HTR-8/SVneo (cell line): ENCODE measurements around the gene AXL.

Source experiments
- DNase-seq: peaks from one replicate; pipeline ENCODE4 v3.0.0; 2011; ENCODE audit warnings: low spot score, mixed read lengths; ENCODE audit not compliant: insufficient read length
- FAIRE-seq: peaks from 2 replicates; lab custom pipeline; 2011; peaks lifted over from hg19 to GRCh38; lab: Jason Lieb, UNC

The AXL gene

GRCh38 chr19:41232686-41233085 is 13.7 kb downstream of the AXL start:
- DNase-seq (no peak), FAIRE-seq (no peak)

- no peak for FAIRE-seq
- DNase-seq = no peak
These were observed 14.8 kb downstream of the AXL start for GRCh38 chr19:41233748-41234240.

DNA sequence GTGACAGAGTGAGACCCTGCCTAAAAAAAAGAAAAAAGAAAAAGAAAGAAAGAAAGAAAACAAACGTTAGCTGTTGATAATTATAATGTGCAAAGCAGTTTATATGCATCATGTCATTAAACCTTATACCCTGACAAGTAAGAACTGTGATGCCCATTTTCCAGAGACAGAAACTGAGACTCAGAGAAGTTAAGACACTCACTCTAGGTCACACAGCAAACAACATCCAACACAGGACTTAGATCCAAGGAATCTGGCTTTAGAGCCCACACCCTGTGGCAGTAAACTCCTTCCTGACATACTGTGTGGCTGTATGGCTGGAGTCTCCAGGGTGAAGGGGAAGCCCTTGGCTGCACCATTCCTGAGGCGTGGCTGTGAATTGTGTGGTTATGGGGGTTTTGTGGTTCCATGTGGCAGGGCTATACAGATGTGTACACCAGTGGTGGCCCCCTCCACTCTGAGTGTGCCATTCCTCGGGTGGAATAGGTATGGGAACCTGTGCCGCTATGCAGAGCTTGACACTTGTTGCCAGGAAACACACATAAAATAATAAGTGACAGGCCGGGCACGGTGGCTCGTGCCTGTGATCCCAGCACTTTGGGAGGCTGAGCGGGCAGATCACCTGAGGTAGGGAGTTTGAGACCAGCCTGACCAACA is 15.6 kb downstream of the AXL start:
- FAIRE-seq = no peak
- DNase-seq = no peak

DNA sequence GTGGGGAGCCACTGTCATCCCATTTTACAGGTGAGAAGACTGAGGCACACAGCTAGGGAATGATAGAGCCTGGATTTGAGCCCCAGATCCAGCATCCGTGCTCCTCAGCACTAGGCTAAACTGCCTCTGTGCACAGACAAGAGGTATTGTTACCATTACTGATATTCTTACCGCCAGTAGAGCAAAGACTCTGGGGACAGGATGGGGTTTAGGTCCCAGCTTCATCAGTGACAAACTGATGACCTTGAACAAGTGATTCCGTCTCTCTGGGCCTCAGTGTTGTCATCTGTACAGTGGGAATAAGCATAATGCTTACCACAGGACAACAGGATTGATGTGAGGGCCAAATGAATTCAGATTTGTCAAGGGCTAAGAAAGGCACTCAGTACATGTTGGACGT is 16.5 kb downstream of the AXL start:
- no peak for FAIRE-seq
- no peak for DNase-seq

DNA sequence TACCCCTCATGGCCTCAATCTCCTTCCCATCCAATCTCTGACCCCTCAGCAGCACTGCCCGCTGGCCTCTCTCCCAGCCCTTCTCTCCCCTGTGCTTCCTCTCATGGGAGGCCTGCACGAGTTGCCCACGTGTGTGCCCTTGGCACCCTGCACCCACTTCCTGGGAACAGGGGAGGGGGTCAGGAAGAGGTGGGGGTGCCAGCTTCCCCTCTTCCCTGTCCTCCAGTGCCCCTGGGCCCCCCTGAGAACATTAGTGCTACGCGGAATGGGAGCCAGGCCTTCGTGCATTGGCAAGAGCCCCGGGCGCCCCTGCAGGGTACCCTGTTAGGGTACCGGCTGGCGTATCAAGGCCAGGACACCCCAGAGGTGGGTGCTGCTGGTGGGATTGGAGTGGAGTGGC is 19.2 kb downstream of the AXL start:
- DNase-seq (no peak), FAIRE-seq (no peak)

DNA sequence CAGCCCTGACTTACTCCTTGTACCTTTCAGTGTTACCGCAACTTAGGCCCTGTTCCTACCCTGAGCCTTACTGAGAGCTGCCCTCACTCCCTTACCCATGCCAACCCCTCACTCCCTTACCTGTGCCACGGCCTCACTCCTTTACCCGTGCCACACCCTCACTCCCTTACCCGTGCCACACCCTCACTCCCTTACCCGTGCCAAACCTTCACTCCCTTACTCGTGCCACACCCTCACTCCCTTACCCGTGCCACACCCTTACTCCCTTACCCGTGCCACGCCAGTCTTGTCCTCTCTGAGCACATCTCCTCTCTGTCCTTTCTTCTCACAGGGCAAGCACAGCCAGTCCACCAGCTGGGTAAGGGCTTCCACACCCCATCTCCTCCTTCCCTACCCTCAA is 20.3 kb downstream of the AXL start:
- FAIRE-seq (peak; percentile 82), DNase-seq (no peak)

GRCh38 chr19:41239961-41240574 is 21.0 kb downstream of the AXL start:
- peak; percentile 44 for FAIRE-seq

GRCh38 chr19:41241859-41242258 is 22.8 kb downstream of the AXL start:
- no peak for FAIRE-seq
- no peak for DNase-seq

More at GRCh38 chr19:41239961-41240574, 21.0 kb downstream of the AXL start:
- no peak for DNase-seq

DNA sequence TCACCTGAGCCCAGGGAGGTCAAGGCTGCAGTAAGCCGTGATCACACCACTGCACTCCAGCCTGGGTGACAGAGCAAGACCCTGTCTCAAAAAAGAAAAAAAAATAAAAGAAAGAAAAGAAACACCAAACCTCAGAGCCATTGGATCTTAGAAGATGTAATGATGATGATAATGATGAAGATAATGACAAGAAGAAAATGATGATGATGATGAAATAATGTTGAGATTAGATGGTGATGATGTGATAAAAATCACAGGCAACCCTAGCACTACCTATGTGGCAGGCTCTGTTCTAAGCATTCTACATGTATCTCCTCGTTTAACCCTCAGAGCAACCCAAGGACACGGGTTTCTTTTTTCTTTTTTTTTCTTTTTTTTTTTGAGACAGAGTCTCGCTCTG is 25.1 kb downstream of the AXL start:
- no peak for DNase-seq
- no peak for FAIRE-seq

DNA sequence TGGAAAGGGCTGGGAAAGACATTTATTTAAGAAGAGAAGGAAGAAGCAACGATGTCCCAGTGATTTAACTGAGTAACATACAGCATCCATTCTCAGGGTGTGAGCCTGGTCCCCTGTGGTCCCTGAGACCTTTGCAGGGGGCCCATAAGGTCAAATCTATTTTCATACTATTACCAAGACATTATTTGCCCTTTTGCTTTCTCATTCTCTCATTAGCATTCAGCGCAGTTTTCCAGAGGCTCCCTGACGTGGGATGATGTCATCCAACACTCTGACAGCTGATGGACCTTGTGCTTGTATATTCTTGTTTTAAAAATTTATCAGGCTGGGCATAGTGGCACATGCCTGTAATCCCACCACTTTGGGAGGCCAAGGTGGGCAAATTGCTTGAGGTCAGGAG is 26.8 kb downstream of the AXL start:
- DNase-seq (no peak), FAIRE-seq (no peak)

DNA sequence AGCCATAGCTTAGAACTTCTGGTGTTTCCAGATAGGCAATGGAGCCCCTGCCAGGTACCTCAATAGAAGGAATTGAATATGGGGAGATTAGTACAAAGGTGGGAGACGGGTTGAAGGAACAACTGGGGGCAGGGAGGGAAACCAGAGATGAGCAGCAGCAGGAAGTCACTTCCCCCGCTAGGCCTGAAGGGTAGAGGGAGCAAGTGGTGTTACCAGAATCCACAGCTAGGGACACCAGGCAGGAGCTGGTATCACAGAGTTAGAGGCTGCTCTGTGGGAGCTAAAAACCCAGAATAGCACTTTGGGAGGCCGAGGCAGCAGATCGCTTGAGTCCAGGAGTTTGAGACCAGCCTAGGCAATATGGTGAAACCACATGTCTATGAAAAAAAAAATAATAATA is 29.9 kb downstream of the AXL start:
- FAIRE-seq (no peak), DNase-seq (no peak)

GRCh38 chr19:41249707-41250423 is 30.8 kb downstream of the AXL start:
- DNase-seq (no peak), FAIRE-seq (no peak)

DNA sequence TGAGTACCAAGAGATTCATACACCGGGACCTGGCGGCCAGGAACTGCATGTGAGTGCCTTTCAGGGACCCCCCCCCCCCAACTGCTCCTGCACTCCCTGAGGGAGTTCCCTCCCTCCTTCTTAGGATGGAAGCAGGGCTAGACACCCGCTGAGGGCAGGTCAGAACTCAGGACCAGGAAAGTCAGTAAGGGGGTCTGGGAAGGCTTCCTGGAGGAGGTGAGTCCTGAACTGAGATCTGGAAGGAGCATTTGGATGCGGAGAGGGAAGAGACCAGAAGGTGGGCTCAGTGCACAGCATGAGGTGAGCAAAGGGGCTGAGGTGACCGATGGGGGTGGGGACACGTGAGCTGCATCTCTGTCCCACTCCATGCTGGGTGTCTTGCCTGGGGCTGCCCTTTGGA is 34.6 kb downstream of the AXL start:
- DNase-seq (no peak), FAIRE-seq (no peak)

DNA sequence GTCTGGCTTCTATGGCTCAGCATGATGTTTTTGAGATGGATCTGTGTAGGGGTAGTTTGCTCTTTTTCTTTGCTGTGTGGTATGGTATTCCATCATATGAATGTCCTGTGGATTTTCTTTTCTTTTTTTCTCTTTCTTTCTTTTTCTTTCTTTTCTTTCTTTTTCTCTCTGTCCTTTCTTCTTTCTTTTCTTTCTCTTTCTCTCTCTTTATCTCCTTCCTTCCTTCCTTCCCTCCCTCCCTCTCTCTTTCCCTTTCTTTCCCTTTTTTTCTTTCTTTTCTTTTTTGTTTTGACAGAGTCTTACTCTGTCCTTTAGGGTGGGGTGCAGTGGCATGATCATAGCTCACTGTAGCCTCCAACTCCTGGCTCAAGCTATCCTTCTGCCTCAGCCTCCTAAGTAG is 36.1 kb downstream of the AXL start:
- FAIRE-seq = no peak
- DNase-seq = no peak

GRCh38 chr19:41261474-41262190 is 42.6 kb downstream of the AXL start:
- DNase-seq (no peak), FAIRE-seq (no peak)

DNA sequence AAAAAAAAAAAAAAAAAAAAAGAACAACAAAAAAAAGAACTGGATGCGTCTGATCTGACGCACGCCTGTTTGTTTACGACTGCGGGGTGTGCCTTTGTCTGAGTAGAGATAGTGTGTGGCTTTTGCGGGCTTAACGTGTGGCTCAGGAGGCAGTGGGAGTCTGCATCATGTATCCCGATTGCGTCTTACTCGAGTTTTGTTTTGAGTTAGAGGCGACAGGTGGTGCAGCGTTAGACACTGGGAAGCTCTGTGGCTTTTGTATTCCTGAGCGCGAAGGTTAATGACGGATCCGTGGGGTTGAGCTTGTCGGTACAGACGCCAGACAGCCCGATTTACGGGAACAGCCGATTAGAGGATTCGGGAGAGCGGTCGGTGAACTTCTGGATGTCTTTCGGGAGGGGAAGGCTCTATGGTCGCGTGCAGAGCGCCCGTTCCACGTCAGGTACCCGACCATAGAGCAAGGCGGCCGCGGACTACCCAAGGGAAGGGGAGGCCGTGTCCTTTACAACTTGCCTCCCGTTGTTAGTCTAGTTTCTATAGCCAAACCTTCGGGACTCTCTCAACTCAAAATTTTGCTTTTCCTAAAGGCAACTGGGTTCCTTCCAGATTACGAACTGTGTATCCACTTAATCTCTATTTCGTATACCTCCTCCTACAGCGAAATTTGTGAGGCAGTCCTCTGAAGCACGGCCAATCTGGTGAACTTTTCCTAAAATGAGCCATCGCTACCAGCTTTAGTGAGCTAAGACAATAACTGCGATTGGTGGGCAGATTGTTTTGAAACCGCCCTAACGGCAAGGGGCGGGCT is 44.2 kb downstream of the AXL start:
- DNase-seq (no peak), FAIRE-seq (peak; percentile 13)

DNA sequence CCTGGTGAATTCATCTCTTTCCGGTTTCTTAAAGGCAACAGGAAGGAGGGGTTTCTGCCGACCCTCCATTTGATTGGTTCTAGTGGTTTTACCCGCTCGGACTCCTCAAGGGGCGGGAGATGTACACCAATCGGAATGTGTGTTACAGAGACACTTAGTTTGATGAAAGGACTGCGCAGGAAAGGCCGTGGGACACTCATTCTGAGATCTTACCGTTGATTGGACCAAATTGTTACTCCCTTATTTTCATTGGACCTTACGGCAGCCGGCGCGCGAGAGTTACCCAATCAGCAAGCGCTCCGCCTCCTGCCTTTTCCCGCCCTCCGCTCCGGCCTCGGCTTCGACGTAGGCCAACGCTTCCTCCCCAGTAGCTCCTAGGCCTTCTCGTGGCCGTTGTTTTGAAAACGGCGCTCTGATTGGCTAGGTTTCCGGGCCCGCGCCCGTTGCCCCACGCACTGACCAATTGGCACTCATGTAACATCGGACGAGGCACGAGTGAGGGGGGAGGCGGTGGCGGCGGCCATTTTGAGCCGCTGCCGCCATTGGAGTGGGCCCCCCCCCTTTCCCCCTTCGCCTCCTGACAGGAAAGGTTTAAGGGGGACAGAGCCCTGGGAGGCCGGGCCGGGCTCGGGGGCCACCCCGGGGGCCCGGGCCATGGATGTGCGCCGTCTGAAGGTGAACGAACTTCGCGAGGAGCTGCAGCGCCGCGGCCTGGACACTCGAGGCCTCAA is 45.0 kb downstream of the AXL start, which contains the start of gene HNRNPUL1:
HNRNPUL1 (plus strand) TSS at position 523 of the 731 bp plus-strand sequence; CDS start at position 655, 132 bp downstream.
- FAIRE-seq = peak; percentile 96
- DNase-seq = peak; percentile 99

- DNase-seq = peak; percentile 52
These were observed 45.8 kb downstream of the AXL start for GRCh38 chr19:41264581-41265394.

More at GRCh38 chr19:41264581-41265394, 45.8 kb downstream of the AXL start:
- no peak for FAIRE-seq
